K562 (cell line): ENCODE results near the gene ZBTB9. TPM values are rescaled to one million over a fixed set of nuclear protein-coding genes. Genes with fewer than 3 reads are reported as not detected.
A peak's percentile ranks its signal among the peaks of the same experiment; 100 is the strongest.

Experiments
- BCOR ChIP-seq: fragments of 450-650 bp; IDR thresholded peaks from 2 replicates; pipeline ENCODE4 v1.6.1; 2016
- BRD4 ChIP-seq: fragments of 200-600 bp; sonication (generic); IDR thresholded peaks from 2 replicates; pipeline ENCODE4 v1.6.1; 2017; ENCODE audit warnings: inconsistent platforms
- DMBX1 ChIP-seq: fragments of 250-450 bp; sonication (Bioruptor Pico); IDR thresholded peaks from 2 replicates; pipeline ENCODE4 v1.8.0; 2022; ENCODE audit warnings: inconsistent platforms, mild to moderate bottlenecking, moderate library complexity, borderline replicate concordance
- EGR1 ChIP-seq: fragments of 450-650 bp; conservative IDR thresholded peaks from 2 replicates; pipeline ENCODE4 v1.6.1; 2017; ENCODE audit warnings: mild to moderate bottlenecking
- FUS ChIP-seq: fragments of 200-400 bp; formaldehyde crosslinking; optimal IDR thresholded peaks from 2 replicates; pipeline ENCODE3; 2017; ENCODE audit warnings: low read depth, low read length
- ILF3 ChIP-seq: fragments of 450-650 bp; IDR thresholded peaks from 2 replicates; pipeline ENCODE4 v1.6.1; 2018; ENCODE audit warnings: antibody characterized with exemption, mild to moderate bottlenecking, moderate library complexity, borderline replicate concordance
- KDM1A ChIP-seq, 2 experiments: fragments of 450-650 bp; IDR thresholded peaks; 2 replicates each; pipeline ENCODE4 v1.6.1; 2016; ENCODE audit warnings: mild to moderate bottlenecking in 2 of 2
- NFE2 ChIP-seq: IDR thresholded peaks from 2 replicates; pipeline ENCODE4 v1.6.1; 2014; ENCODE audit warnings: antibody characterized with exemption, low read depth
- USF1 ChIP-seq: sonication (generic); formaldehyde crosslinking; IDR thresholded peaks from 2 replicates; pipeline ENCODE4 v1.9.0; 2022; ENCODE audit warnings: mild to moderate bottlenecking, missing genetic modification reagents
- ZBTB40 ChIP-seq, 2 experiments: fragments of 450-650 bp in 1 of 2; sonication (generic) in 1 of 2; formaldehyde crosslinking in 1 of 2; IDR thresholded peaks; 2 replicates each; pipeline versions ENCODE4 v1.7.1 to v1.9.0; 2016 to 2022; ENCODE audit warnings: inconsistent platforms in 1 of 2, mild to moderate bottlenecking in 1 of 2, missing genetic modification reagents in 1 of 2
- ZNF324 ChIP-seq: fragments of 250-450 bp; sonication (Bioruptor Pico); IDR thresholded peaks from 2 replicates; pipeline ENCODE4 v1.4.0; 2020; ENCODE audit warnings: mild to moderate bottlenecking
- ZNF518B ChIP-seq: fragments of 250-450 bp; sonication (Bioruptor Pico); IDR thresholded peaks from 2 replicates; pipeline ENCODE4 v1.5.0; 2021; ENCODE audit warnings: mild to moderate bottlenecking, moderate library complexity
- ZNF75A ChIP-seq: fragments of 450-650 bp; formaldehyde crosslinking; IDR thresholded peaks from 2 replicates; pipeline ENCODE4 v1.4.0; 2020; ENCODE audit warnings: mild to moderate bottlenecking
- polyA plus RNA-seq, 8 experiments: library from polyadenylated mRNA; depleted of rRNA in 4 of 8; stranded (reverse) in 5 of 8; unstranded in 3 of 8; fragments of >200 nt; fragmentation: Nextera tagmentation in 2 of 8; fragmentation: Illumina TruSeq in 1 of 8; extraction: Ambion mirVana in 2 of 8; extraction: Trizol in 1 of 8; gene quantifications; 2 replicates each; pipeline versions ENCODE4 v1.2.1 to v1.2.3, GENCODE V29; 2011 to 2014; ENCODE audit warnings: inconsistent platforms in 1 of 8, missing spikeins in 1 of 8
- total RNA-seq, 7 experiments: library from RNA; depleted of rRNA in 6 of 7; stranded (reverse); fragments of >200 nt in 6 of 7; fragmentation: Illumina TruSeq in 2 of 7; extraction: Trizol in 2 of 7; gene quantifications; 2 replicates each; pipeline versions ENCODE4 v1.2.1 to v1.2.3, GENCODE V29; 2011 to 2021; ENCODE audit warnings: low replicate concordance in 1 of 7

Gene ZBTB9
- total and polyA plus RNA-seq, 9 of the 15 experiments (the other 6 are each of a cell fraction or from before 2014, with no cell fraction given) = 1.9 to 19.5 (median 10.4) TPM

- TF ChIP-seq USF1 = peak; percentile 99
- peak; percentile 83; the same call in 1 of the 2 replicates for TF ChIP-seq DMBX1 (CRISPR knock-in tag)
- TF ChIP-seq BCOR = no peak
- TF ChIP-seq KDM1A (IDR thresholded peaks at IDR 0.05) = no peak
- no peak; the same call in 1 of the 2 replicates for TF ChIP-seq BRD4
- no peak for TF ChIP-seq ZNF75A (CRISPR knock-in tag)
- peak; percentile 43 for TF ChIP-seq EGR1
- TF ChIP-seq ZBTB40 (IDR thresholded peaks at IDR 0.05) = peak; percentile 82
- no peak for TF ChIP-seq ZBTB40 (CRISPR knock-in tag; IDR thresholded peaks at IDR 0.05)
- no peak for TF ChIP-seq ILF3
- no peak for TF ChIP-seq ZNF324
- no peak for TF ChIP-seq ZNF518B (CRISPR knock-in tag)
- TF ChIP-seq FUS = no peak
- no peak; the same call in 1 of the 2 replicates for TF ChIP-seq NFE2
Observed at GRCh38 chr6:33417903-33418689, 36.3 kb upstream of the ZBTB9 start, which contains the start of gene CUTA (continued).
